ENCODE results near the gene PTX4. TPM values are rescaled to one million over a fixed set of nuclear protein-coding genes. Genes with fewer than 3 reads are reported as not detected.

The PTX4 gene
- total RNA-seq, 1 experiment from 2014 or later, result not detected

DNA sequence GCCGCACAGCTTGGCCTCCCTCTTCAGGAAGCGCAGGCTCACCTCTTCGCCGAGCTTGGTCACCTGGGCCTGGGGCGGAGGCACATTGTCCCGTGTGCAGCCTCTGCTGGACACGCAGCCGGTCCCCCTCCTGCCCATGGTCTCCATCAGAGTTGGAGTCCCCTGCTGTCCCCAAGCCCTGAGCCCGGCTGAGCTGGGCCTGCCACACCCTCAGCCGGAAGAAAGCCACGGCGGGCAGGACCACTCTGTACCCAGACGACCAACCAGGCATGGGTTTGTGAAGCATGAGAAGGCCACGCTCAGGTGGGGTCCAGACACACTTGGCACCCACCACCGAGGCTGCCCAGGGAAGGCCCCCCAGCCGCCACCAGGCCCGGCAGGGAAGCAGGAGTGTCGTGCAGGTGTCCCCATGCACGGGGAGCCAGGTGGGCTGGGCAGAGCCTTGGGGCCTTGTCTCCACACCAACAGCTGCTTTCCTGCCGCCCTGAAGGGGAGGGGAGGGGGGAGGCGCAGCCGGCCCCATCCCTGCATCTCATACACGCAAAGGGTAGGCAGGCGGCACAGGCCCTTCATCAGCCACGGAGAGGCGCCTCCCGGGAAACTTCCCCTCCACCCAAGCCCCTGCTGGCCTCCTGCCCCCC is 49.6 kb downstream of the PTX4 start:
- H3K27ac Mint-ChIP-seq (ENCODE audit: unreplicated experiment), result no peak overlapping the region
- DNase-seq, result no peak
- peaks cover 5% of the 10 kb centered on the region for H3K36me3 Mint-ChIP-seq (ENCODE audit: insufficient read depth, unreplicated experiment)
- CTCF ChIA-PET, result no interaction called here
- H3K4me1 Mint-ChIP-seq (ENCODE audit: low read depth, unreplicated experiment), result no peaks in the 10 kb centered on the region
- H3K27me3 Mint-ChIP-seq (ENCODE audit: unreplicated experiment), result no peaks in the 10 kb centered on the region
- intact Hi-C loops (cut with micrococcal nuclease; ENCODE audit: unreplicated experiment), result no loop called here
- TF ChIP-seq, protein P1, sequence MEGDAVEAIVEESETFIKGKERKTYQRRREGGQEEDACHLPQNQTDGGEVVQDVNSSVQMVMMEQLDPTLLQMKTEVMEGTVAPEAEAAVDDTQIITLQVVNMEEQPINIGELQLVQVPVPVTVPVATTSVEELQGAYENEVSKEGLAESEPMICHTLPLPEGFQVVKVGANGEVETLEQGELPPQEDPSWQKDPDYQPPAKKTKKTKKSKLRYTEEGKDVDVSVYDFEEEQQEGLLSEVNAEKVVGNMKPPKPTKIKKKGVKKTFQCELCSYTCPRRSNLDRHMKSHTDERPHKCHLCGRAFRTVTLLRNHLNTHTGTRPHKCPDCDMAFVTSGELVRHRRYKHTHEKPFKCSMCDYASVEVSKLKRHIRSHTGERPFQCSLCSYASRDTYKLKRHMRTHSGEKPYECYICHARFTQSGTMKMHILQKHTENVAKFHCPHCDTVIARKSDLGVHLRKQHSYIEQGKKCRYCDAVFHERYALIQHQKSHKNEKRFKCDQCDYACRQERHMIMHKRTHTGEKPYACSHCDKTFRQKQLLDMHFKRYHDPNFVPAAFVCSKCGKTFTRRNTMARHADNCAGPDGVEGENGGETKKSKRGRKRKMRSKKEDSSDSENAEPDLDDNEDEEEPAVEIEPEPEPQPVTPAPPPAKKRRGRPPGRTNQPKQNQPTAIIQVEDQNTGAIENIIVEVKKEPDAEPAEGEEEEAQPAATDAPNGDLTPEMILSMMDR (IDR thresholded peaks at IDR 0.05; ENCODE audit: unreplicated experiment), result no peak
- BruUV-seq (replicated peaks), result no TSS peak
- H3K9me3 Mint-ChIP-seq (ENCODE audit: low read depth, unreplicated experiment), result no peaks in the 10 kb centered on the region
- H3K4me3 Mint-ChIP-seq (ENCODE audit: low read depth, unreplicated experiment), result no peak overlapping the region

DNA sequence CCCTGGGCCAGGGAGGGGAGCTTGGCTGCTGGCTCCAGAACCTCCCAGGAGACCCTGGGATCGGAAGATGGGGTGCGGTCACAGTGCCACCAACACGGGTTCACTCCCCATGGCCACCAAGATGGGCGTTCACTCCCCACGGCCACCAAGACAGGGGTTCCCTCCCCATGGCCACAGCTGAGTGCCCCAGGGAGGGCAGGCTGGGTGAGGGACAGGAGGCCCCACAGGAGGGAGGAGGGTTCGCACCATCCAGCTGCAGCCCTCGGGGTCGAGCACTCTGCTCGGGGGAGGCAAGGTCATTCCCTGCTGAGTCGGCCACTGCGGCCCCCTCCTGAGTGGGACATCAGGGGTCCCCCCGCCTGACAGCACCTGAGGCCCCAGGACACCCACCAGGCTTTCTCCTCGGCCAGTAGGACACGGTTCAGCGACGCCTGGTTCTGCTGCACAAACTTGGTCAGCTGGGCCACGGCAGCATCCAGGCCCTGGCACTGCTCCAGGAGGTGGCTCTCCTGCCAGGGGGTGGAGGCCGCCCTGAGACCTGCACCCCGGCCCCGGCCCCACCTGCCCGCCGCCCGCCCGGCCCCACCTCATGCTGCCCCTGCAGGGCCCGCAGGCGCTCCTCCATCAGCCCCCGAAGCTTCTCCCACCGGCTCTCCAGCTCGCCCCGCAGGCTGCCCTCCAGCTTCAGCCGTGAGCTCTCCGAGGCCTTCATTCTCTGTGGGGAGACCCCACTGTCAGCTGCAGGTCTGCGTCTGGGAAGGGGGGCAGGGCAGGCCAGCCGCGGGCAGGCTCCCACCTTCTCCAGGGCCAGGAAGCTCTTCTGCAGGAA is 50.3 kb downstream of the PTX4 start:
- intact Hi-C loops (cut with micrococcal nuclease; ENCODE audit: unreplicated experiment), result no loop called here
- no peak overlapping the region for H3K4me3 Mint-ChIP-seq (ENCODE audit: low read depth, unreplicated experiment)
- H3K27me3 Mint-ChIP-seq (ENCODE audit: unreplicated experiment), result no peaks in the 10 kb centered on the region
- peaks cover 5% of the 10 kb centered on the region for H3K36me3 Mint-ChIP-seq (ENCODE audit: insufficient read depth, unreplicated experiment)
- no peak for DNase-seq
- no peaks in the 10 kb centered on the region for H3K9me3 Mint-ChIP-seq (ENCODE audit: low read depth, unreplicated experiment)
- H3K4me1 Mint-ChIP-seq (ENCODE audit: low read depth, unreplicated experiment), result no peaks in the 10 kb centered on the region
- BruUV-seq (replicated peaks), result no TSS peak
- CTCF ChIA-PET, result interaction anchor here (0.5 to 1.2 kb wide), 3 partner anchors 10 to 582 kb away, joined by 3 to 4 read pairs (median 3); partner anchors contain the start of gene UQCC4
- H3K27ac Mint-ChIP-seq (ENCODE audit: unreplicated experiment), result no peak overlapping the region
- TF ChIP-seq, protein P1 (IDR thresholded peaks at IDR 0.05; ENCODE audit: unreplicated experiment), result no peak

DNA sequence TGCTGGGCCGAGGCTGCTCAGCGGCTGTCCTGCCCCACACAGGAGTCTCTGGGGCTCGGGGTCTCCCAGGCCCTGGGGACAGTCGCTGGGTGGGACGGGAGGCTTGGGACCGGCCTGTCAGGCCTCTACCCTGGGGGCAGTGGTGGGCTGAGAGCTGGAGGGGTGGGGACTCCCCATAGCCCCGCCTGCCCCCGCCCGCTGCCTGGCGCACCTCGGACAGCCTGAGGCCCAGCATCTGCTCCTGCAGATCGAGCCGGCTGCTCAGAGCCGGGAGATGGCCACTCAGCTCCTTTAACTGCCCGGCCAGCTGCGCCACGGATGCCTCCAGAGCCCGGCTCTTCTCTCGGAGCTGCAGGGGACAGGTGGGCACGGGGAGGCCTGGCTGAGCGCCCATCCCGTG is 51.1 kb downstream of the PTX4 start:
- no peaks in the 10 kb centered on the region for H3K9me3 Mint-ChIP-seq (ENCODE audit: low read depth, unreplicated experiment)
- H3K27ac Mint-ChIP-seq (ENCODE audit: unreplicated experiment), result no peak overlapping the region
- no peak overlapping the region for H3K4me3 Mint-ChIP-seq (ENCODE audit: low read depth, unreplicated experiment)
- no TSS peak for BruUV-seq (replicated peaks)
- H3K27me3 Mint-ChIP-seq (ENCODE audit: unreplicated experiment), result peaks cover under 1% of the 10 kb centered on the region
- TF ChIP-seq, protein P1 (IDR thresholded peaks at IDR 0.05; ENCODE audit: unreplicated experiment), result no peak
- H3K36me3 Mint-ChIP-seq (ENCODE audit: insufficient read depth, unreplicated experiment), result peaks cover 5% of the 10 kb centered on the region
- no peak for DNase-seq
- CTCF ChIA-PET, result interaction anchor here (0.5 to 1.2 kb wide), 3 partner anchors 11 to 583 kb away, joined by 3 to 4 read pairs (median 3); partner anchors contain the start of gene UQCC4
- intact Hi-C loops (cut with micrococcal nuclease; ENCODE audit: unreplicated experiment), result no loop called here
- no peaks in the 10 kb centered on the region for H3K4me1 Mint-ChIP-seq (ENCODE audit: low read depth, unreplicated experiment)

DNA sequence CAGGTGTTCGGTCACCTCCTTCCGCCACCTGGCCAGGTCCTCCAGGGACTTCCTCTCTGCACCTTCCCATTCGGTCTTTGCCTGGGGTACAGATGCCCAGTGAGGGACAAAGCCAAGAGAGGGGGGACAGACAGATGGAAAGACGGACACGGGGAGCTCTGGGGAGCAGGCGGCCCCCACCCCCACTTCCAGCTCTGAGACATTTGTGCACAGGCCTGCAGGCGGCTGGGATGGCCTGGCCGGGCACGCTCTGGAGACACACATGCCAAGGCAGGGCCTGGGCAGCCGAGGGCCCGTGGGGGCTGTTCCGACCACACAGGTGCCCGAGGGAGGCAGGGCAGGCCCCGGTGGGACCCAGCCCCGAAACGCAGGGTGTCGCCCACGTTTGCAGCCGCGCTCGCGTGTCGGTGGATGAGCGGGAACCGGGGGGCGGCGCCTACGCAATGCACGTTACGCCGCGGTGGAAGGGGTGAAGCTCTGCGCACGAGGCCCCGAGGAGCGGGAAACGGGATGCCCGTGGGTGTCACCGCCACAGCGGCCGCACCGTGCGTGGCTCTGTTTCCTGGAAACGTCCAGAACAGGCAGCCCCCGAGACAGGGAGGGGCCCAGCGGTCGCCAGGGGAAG is 51.9 kb downstream of the PTX4 start:
- H3K36me3 Mint-ChIP-seq (ENCODE audit: insufficient read depth, unreplicated experiment), result peaks cover 11% of the 10 kb centered on the region
- TF ChIP-seq, protein P1 (IDR thresholded peaks at IDR 0.05; ENCODE audit: unreplicated experiment), result no peak
- H3K4me3 Mint-ChIP-seq (ENCODE audit: low read depth, unreplicated experiment), result no peak overlapping the region
- BruUV-seq (replicated peaks), result no TSS peak
- H3K27me3 Mint-ChIP-seq (ENCODE audit: unreplicated experiment), result peaks cover 8% of the 10 kb centered on the region
- H3K9me3 Mint-ChIP-seq (ENCODE audit: low read depth, unreplicated experiment), result no peaks in the 10 kb centered on the region
- intact Hi-C loops (cut with micrococcal nuclease; ENCODE audit: unreplicated experiment), result no loop called here
- H3K27ac Mint-ChIP-seq (ENCODE audit: unreplicated experiment), result no peak overlapping the region
- H3K4me1 Mint-ChIP-seq (ENCODE audit: low read depth, unreplicated experiment), result no peaks in the 10 kb centered on the region
- no peak for DNase-seq
- CTCF ChIA-PET, result no interaction called here

Data from Calu3 (cell line).